Ovary (tissue), 3 donors: Measurements from ENCODE around the gene MRO.

Source experiments
- POLR2A ChIP-seq: fragments of 450-650 bp; IDR thresholded peaks from one replicate; pipeline ENCODE4 v1.6.1; 2017; ENCODE audit warnings: antibody characterized with exemption, mild to moderate bottlenecking, moderate library complexity
- TF ChIP-seq, protein P1 (sequence below), 3 donors: fragments of 450-650 bp in 2 of 3; fragments of 200-600 bp in 1 of 3; IDR thresholded peaks; one replicate each; pipeline versions ENCODE4 v1.5.1 to v1.8.0; 2016 to 2022; ENCODE audit warnings: antibody characterized with exemption in 3 of 3, mild to moderate bottlenecking in 1 of 3
- donor health status: DM: no; HTN: no; CAD: no.

DNA sequence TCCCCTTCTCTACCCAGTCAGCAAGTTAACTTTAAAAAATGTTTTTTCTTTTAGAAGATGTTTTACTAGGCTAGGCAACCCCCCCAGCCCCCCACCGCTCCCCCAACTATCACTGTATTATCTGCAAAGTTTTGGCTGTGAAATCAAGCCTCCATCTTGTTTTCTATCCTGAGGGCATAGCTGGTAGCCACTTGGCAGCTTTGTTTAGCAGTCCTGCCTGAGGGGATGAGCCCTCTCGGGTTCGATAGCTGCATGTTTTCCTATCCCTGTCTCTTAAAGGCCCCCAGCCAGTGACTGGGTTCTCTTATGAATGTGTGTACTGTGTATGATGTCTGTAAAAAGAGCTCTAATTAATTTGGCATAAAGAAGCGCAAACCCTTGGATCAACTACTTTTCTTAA is 43.4 kb downstream of the MRO start:
- TF ChIP-seq, protein P1, sequence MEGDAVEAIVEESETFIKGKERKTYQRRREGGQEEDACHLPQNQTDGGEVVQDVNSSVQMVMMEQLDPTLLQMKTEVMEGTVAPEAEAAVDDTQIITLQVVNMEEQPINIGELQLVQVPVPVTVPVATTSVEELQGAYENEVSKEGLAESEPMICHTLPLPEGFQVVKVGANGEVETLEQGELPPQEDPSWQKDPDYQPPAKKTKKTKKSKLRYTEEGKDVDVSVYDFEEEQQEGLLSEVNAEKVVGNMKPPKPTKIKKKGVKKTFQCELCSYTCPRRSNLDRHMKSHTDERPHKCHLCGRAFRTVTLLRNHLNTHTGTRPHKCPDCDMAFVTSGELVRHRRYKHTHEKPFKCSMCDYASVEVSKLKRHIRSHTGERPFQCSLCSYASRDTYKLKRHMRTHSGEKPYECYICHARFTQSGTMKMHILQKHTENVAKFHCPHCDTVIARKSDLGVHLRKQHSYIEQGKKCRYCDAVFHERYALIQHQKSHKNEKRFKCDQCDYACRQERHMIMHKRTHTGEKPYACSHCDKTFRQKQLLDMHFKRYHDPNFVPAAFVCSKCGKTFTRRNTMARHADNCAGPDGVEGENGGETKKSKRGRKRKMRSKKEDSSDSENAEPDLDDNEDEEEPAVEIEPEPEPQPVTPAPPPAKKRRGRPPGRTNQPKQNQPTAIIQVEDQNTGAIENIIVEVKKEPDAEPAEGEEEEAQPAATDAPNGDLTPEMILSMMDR (IDR thresholded peaks at IDR 0.05): no peak
- no peak for TF ChIP-seq POLR2A
